GM19328 (cell line): ENCODE results near the gene PACSIN3.
A peak's percentile ranks its signal among the peaks of the same experiment; 100 is the strongest.

Source experiments
- ATAC-seq: cut with Tn5 transposase; IDR thresholded peaks from one replicate; pipeline ENCODE4 v1.9.1; 2021; ENCODE audit warnings: mild to moderate bottlenecking, moderate library complexity; ENCODE audit not compliant: unreplicated experiment

PACSIN3 gene

GRCh38 chr11:47177229-47177845 lies 8.9 kb downstream of the PACSIN3 start:
- peak; percentile 40 for ATAC-seq

DNA sequence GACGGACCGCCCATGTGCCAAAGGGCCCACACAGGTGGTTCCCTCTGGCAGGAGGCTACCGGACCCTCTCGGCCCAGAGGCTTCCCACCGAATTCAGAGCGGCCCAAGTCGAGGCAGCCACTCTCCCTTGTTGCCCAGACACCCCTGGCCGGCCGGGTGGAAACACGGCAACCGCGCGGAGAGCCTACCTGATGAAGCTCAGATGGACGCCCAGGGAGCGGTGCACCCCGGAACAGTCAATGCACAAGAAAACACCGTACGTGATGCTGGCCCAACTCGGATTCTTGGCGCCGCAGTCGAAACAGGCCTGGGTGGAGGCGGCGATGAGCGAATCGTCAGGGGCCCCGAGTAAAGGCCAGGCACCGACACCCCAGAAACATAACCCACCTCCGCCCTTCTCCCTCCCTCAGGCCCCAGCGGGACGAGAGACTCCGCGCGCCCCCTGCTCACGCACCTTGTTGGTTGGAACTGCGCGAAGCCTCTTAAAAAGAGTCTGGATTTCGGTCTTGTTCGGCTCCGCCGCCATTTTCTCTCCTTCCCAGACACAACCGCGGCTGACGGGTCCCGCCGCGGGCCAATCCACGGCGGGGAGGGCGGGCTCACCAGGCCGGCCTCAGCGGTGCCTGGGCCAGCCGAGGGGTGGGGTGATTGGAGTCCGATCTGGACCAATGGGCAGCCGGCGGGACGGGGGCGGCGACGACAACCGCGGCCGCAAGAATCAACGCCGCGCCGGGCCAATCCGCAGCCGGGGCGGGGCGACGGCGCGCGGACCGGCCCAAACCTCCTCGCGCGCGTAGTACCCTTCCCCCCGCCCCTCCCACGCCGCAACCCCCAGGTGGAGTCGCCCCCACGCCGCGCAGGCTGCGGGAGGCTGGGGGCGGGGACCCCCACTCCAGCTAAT lies 9.7 kb downstream of the PACSIN3 start, which contains the start of gene ARFGAP2:
Gene ARFGAP2, minus strand, starts transcription at position 552 of the 901 bp plus-strand sequence. Its CDS starts 26 bp downstream, at position 526.
- peak; percentile 92 for ATAC-seq

- no peak for ATAC-seq
These were observed 10.4 kb downstream of the PACSIN3 start for GRCh38 chr11:47175746-47176327.

DNA sequence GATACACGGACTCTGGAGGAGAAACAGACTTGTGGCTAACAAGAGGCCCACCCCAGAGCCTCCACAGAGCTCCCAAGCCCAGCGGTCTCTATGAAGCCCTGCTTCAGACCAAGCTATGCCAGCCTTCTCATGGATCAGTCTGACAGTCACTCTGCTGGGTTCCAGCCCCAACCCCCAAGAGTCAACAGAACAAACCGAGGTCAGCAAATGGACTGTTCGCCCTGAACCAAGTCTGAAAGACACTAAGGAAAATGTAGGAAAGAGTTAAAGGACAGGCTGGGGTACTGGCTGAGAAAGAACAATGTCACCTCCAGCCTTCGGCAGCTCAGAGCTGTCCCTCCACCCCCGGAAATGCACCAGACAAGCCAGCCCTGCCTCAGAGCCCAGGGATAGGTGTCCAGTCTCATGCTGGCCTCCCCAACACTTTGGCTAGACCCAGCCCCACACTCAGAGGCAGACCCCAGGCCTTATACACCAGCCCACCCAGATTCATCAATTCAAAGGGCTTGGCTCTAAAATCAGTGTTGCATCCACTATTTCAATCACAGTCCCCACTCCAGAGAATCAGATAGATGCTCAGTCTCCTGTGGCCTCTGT lies 13.4 kb downstream of the PACSIN3 start:
- ATAC-seq = no peak

DNA sequence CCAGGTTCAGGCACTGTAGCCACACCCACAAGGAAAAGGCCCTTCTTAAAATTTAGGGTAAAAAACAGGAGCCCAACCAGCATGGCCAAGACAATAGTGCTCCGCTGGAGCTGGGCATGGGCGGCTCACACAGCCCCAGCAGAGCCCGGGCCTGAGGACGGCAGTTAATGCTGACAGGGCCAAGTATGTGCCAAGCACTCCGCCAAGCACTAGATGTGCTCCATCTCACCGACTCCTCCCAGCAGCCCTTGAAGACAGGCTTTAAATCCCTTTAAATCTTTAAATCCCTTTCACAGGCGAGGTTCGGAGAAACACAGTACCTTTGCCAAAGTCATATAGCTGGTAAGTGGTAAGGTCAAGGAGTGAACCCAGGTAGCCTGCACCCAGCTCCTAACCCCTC lies 14.4 kb downstream of the PACSIN3 start:
- ATAC-seq = no peak

DNA sequence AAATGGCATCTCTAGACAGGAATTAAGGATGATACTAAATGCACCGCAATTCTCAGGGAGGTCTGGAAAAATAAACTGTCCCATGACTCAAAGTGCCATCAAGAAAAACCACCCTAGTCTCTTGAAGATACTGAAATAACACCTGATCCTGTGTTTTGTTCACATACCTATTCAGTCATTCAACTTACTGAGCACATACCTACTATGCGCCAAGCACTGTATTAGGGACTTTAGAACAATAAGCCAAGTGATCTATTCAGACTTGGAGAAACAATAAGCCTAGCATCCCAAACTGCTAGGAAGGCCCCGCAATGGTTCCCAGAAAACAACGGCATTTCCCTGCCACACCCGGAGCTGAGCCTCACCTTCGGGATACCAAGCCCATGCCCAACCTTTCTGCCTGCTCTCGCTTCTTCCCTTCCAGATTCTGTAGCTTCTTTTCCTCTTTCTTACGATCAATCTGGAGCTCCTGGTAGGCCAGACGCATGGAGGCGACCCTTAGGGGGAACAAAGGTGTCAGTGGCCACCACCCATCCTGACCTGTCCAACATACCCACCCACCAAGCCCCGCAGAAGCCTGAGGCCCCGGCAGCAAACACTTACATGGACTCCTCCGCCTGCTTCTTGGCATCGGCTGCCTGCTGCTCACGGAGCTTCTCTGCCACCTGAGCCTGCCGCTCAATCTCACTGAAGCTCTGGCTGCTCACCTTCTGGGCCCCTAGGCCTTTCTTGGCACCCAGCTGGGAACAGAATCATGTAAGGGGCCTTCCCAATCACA lies 15.0 kb downstream of the PACSIN3 start:
- no peak for ATAC-seq

- ATAC-seq = no peak
These were observed 19.9 kb downstream of the PACSIN3 start for GRCh38 chr11:47166368-47166767.

GRCh38 chr11:47165253-47165840 lies 20.9 kb downstream of the PACSIN3 start:
- ATAC-seq = no peak

DNA sequence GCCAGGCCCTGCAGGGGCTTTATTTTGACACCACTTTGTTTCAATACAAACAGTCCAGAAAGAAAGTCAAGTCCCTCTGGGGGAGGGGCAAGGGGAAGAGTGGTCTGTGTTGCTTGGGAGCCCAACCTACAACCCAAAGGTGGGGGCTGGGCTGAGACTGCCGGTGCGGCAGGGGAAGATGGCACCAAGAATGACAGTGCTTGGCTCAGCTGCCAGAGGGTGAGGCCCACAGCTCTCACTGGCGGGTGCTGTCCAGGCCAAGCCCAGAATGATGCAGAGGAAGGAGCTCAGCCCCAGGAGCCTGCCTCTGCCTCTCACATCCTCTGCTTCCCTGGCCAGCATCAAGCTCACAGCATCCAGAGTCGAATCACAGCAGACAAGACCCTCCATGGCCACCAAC lies 21.9 kb downstream of the PACSIN3 start:
- ATAC-seq = no peak

DNA sequence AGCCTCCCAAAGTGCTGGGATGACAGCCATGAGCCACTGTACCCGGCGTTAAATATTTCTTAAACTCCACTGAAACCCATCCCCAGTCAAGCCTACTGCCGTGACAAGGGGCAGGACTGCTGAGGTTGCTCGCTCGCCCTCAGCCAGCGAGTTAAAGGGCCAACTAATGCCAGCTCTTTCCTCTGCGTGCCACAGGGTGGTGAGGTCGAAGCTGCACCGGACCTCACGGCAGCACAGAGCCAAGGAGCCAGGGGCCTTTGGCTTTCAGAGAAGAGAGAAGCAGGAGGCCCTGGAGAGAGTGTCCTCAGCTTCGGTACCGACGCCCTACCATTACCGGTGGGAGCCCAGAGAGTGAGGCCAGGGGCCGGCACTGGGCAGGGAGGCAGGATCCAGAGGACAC lies 22.3 kb downstream of the PACSIN3 start:
- ATAC-seq = no peak

DNA sequence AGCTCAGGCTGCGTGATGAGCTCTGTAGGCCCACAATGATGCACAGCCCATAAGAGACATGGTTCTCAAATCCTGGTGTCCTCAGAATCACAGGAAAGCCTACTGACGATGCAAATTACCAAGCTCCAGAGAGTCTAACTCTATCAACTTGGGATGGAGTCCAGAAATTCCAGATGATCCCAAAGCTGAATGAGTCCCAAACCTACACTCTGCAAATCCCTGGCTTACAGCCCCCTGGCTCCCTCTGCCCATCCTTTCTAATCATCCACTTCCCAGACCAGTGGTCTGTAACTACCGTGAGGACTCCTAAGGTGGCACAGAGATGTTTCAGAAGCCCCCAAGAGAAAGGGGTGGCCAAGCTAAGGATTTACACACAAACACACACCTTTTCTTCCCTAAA lies 23.0 kb downstream of the PACSIN3 start:
- ATAC-seq = no peak

- ATAC-seq = no peak
These were observed 23.8 kb downstream of the PACSIN3 start for GRCh38 chr11:47162426-47162825.

DNA sequence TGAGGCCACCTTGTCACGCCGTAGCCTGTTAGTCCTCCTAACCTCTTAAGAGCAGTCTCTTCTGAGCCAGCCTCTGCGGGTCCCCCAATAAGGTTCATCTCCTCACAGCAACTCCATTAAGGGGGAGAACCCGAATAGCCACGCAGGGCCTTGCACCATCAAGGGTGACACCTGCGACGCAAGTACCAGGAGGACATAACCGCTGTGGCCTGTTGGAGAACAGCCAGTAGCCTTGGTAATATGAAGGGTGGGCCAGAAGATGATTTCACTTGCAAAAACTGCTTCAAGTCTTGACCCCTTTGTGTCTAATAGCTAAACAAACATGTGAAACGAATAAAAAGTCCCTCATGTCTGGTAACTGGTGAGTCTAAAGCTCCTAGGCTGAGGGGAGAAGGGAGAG lies 24.3 kb downstream of the PACSIN3 start:
- no peak for ATAC-seq

DNA sequence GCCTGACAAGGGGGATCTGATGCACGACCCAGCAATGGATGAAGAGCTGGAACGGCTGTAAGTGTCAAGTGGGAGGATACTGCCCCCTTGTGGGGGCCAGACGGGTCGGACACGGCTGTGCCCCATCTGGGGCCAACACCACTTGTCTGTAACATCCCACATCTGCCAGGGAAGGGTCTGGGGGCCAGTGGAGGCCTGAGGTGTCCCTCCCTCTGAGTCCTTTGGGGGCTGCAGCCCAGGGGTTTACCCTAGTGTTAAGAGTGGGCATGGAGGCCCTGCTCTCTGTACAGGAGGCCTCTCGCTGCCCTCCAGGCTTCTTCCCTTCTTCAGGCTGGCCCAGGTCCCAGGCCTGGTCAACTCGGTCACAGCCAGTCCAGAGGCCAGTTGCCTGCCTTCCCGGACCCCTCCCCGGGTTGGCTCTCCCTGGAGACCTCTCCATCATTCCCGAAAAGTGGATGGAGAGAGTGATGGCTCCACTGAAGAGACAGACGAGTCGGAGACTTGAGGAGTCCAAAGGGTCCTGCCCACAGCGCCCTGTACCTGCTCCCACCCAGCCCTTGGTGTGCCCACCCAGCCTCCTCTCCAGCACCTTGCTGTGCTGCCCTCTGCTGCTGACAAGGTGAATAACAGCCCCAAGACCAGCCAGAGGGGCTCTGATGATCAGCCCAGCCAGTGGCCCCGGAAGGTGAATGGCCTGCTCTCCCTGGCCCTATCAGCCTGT lies 24.9 kb downstream of the PACSIN3 start:
- no peak for ATAC-seq

DNA sequence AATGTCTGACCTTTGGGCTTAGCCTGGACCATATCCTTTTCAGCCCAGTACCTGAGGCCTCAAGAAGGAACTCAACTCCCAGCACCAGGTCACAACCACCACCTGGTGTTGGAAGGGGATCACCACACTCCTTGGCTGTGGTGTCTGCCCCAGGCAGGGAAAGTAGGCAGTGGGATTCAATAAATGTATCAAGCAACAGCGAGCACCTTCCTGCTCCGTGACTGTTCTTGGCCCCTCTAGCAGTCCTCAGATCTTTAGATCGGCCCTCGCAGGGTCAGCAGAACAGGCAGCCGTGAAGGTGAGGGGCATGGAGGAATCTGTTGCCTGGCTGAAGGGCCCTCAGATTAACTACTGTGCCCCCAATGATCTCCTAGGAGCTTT lies 25.5 kb downstream of the PACSIN3 start:
- ATAC-seq = no peak

- ATAC-seq = no peak
These were observed 28.0 kb downstream of the PACSIN3 start for GRCh38 chr11:47158242-47158641.

DNA sequence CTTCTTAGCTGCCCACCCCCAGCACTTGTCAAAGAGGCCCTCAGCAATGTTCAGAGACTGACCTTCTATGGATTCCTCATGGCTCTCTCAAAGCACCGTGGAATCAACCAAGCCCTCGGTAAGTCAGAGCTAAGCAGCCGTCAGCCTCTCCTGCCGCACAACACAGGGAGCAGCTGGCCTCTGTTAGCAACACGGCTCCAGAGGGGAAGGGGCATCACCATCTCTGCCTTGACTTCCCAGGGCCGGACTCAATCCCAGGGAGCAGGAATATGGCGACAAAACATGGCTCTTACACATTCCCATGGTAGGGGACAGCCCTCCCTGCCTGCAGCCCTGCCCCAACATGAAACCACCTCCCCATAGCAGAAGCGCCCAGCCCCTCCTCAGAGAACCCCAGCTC lies 28.4 kb downstream of the PACSIN3 start:
- no peak for ATAC-seq

DNA sequence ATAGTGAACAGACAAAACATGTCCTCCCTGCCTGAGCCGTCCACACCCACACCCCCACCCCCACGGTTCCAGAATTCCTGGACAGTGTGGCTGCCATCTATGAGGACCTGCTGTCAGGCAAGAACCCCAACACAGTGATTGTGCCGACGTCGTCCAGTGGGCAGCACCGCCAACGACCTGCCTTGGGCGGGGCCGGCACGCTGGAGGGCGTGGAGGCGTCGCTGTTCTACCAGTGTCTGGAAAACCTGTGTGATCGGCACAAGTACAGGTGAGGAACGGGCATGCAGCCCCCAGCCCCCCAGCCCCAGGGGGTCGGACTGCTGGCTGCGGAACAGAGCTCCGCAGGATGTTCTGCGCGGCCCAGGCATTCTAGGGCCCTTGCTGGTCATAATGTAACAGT lies 29.3 kb downstream of the PACSIN3 start:
- ATAC-seq = no peak

GRCh38 chr11:47156333-47156732 lies 29.9 kb downstream of the PACSIN3 start:
- ATAC-seq = no peak

- ATAC-seq = no peak
These were observed 30.4 kb downstream of the PACSIN3 start for GRCh38 chr11:47155879-47156278.
